ENCODE results near the gene STAG3. TPM values are rescaled to one million over a fixed set of nuclear protein-coding genes. Genes with fewer than 3 reads are reported as not detected.
A peak's percentile ranks its signal among the peaks of the same experiment; 100 is the strongest.

STAG3 gene
- total RNA-seq, 3 donors from 2014 or later = 3.3 to 5.8 (median 3.9) TPM

DNA sequence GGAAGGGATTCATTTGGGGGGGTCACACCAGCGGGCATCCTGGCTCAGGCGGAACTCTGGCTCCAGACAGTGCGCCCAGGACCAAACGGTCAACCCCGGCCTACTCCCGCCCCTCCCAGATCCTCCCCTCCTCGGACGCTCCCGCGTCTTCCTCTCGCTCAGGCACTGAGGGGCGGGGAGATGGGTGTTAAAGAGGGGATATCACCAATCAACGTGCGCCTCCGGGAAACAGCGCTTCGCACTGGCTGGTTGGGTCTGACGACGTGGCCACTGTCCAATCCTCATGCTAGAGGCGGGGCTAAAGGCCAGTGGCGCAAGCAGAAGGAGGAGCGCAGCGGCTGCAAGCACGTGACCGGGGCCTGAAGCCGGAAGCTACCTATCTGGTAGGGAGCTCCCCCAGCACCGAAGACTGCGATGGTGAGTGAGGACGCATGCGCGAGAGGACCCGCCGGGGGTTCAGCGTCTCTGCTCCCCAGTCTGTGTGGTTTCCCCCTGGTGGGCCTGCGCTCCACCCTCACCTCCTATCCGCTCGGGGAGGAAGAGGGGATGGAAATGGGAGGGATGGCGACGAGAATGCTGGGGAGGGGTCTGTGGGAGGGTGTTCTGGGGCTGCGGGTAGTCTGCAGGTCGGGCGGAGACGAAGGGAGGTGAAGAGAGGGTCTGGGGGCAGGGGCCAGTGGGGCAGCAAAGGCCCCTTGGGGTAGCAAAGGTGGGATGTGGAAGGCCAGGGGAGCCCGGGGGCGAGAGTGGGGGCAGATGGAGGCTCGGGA lies 29.0 kb upstream of the STAG3 start, which contains the start of gene LAMTOR4:
LAMTOR4 (plus strand) TSS at position 360 of the 770 bp plus-strand sequence; CDS start at position 415, 55 bp downstream.
- peaks cover 10% of the 10 kb centered on the region for H3K36me3 Mint-ChIP-seq (ENCODE audit: insufficient read depth)
- peak; percentile 96 for DNase-seq
- H3K9me3 Mint-ChIP-seq = no peaks in the 10 kb centered on the region
- peak; percentile 97 to 98 for ATAC-seq
- H3K4me3 Mint-ChIP-seq = peak within 1 kb of the TSS; percentile 99
- peaks cover 36% of the 10 kb centered on the region for H3K4me1 Mint-ChIP-seq (ENCODE audit: low read depth)
- no peaks in the 10 kb centered on the region for H3K27me3 Mint-ChIP-seq (ENCODE audit: low read depth)

GRCh38 chr7:100152404-100152803 lies 25.3 kb upstream of the STAG3 start:
- Mint-ChIP-seq H3K36me3 (ENCODE audit: insufficient read depth) (peaks cover 21% of the 10 kb centered on the region), H3K4me1 (ENCODE audit: low read depth) (peaks cover 58% of the 10 kb centered on the region), H3K27me3 (ENCODE audit: low read depth) (no peaks in the 10 kb centered on the region), H3K9me3 (no peaks in the 10 kb centered on the region), H3K4me3 (no peak overlapping the region)
- ATAC-seq = no peak
- DNase-seq = no peak

DNA sequence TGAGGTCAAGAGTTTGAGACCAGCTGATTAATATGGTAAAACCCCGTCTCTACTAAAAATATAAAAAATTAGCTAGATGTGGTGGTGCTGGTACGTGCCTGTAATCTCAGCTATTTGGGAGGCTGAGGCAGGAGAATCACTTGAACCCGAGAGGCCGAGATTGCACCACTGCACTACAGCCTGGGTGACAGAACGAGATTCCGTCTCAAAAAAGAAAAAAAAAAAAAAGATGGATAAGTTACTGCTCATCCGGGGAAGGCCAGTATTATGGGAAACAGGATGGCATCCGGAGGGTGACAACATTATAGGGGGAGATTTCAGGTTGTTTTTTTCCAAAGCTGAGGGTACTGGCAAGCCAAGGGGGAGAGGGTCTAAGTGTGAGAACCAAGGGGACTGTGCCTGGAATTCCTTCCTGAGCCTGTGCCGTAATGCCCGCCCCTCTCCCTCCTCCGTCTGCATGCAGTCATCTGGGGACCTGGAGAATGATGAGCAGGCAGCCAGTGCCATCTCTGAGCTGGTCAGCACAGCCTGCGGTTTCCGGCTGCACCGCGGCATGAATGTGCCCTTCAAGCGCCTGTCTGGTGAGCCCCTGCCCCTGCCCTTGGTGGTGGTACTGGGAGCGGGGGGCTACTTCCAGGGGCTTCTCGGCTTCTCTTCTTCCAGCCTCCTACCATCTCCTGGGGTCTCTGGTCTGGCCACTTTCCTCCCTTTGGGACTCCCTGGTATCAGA lies 24.6 kb upstream of the STAG3 start:
- H3K4me1 Mint-ChIP-seq (ENCODE audit: low read depth) = peaks cover 57% of the 10 kb centered on the region
- H3K36me3 Mint-ChIP-seq (ENCODE audit: insufficient read depth) = peaks cover 24% of the 10 kb centered on the region
- no peaks in the 10 kb centered on the region for H3K9me3 Mint-ChIP-seq
- H3K4me3 Mint-ChIP-seq = no peak overlapping the region
- no peaks in the 10 kb centered on the region for H3K27me3 Mint-ChIP-seq (ENCODE audit: low read depth)
- DNase-seq = no peak
- no peak for ATAC-seq

- ATAC-seq (no peak), DNase-seq (no peak)
- Mint-ChIP-seq H3K27me3 (ENCODE audit: low read depth) (no peaks in the 10 kb centered on the region), H3K4me1 (ENCODE audit: low read depth) (peaks cover 52% of the 10 kb centered on the region), H3K36me3 (ENCODE audit: insufficient read depth) (peaks cover 24% of the 10 kb centered on the region), H3K9me3 (no peaks in the 10 kb centered on the region), H3K4me3 (no peak overlapping the region)
Observed at GRCh38 chr7:100153708-100154535, 23.8 kb upstream of the STAG3 start.

DNA sequence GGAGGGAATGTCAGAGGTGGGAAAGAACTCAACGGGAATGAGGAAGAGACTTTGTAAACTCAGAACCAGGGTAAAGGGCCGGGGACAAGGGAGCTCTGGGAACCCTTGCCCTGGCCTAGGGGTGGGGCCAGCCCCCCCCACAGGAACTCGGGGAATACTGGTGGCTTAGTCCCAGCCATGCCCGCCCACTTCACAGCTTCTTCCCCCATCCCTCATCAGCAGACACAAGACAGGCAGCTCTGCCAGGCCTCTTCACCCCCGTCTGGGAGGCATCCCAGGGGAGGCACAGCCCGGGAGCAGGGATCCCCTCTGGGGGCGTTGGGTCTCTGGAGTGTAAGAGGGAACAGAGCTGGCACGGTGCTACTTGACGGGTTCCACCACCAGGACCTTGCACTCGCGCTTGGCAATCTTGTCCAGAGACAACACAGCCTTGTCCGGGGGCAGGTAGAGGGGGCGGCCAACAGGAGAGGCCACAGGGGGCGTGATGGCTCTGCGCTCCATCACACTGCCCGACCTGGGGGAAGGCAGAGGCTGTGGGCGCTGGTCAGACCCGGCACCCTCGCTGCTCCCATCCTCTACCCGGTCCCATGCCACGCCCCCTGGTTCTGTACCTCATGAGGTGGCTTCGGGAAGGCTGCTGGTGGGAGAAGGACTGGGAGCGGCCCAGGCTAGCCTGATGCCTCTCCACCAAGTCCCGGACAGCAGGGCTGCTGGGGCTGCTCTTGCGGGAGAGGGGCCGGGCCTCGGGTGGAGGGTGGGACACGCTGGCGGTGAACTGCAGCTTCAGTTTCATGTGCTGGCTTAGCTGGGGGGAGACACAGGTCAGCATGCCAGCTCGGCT lies 22.8 kb upstream of the STAG3 start:
- peaks cover 24% of the 10 kb centered on the region for H3K36me3 Mint-ChIP-seq (ENCODE audit: insufficient read depth)

GRCh38 chr7:100155553-100156317 lies 22.0 kb upstream of the STAG3 start:
- Mint-ChIP-seq H3K9me3 (no peaks in the 10 kb centered on the region), H3K4me1 (ENCODE audit: low read depth) (peaks cover 55% of the 10 kb centered on the region), H3K36me3 (ENCODE audit: insufficient read depth) (peaks cover 19% of the 10 kb centered on the region), H3K27me3 (ENCODE audit: low read depth) (no peaks in the 10 kb centered on the region), H3K4me3 (no peak overlapping the region)
- ATAC-seq (no peak), DNase-seq (no peak)

More for the DNA sequence above, 22.8 kb upstream of the STAG3 start:
- ATAC-seq (no peak), DNase-seq (no peak)
- H3K9me3 Mint-ChIP-seq = no peaks in the 10 kb centered on the region
- peaks cover 62% of the 10 kb centered on the region for H3K4me1 Mint-ChIP-seq (ENCODE audit: low read depth)
- H3K27me3 Mint-ChIP-seq (ENCODE audit: low read depth) = no peaks in the 10 kb centered on the region
- no peak overlapping the region for H3K4me3 Mint-ChIP-seq

- peaks cover 53% of the 10 kb centered on the region for H3K4me1 Mint-ChIP-seq (ENCODE audit: low read depth)
- ATAC-seq (peak; percentile 16 to 25), DNase-seq (no peak)
- peak overlapping the region; percentile 84 for H3K4me3 Mint-ChIP-seq
- H3K27me3 Mint-ChIP-seq (ENCODE audit: low read depth) = no peaks in the 10 kb centered on the region
- H3K9me3 Mint-ChIP-seq = no peaks in the 10 kb centered on the region
- peaks cover 19% of the 10 kb centered on the region for H3K36me3 Mint-ChIP-seq (ENCODE audit: insufficient read depth)
Observed at GRCh38 chr7:100156331-100157068, 21.2 kb upstream of the STAG3 start.

DNA sequence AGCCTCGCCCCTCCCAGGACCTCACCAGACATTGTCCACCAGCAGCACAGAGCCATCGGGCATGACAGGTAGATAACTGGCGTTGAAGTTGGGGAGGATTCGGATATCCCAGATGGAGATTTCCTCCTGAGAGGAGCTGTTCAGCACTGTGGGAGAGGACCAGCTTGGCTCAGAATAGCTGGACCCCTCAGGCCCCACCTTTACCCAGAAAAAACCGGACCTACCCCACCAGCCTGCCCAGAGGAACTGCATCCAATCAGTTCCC lies 20.7 kb upstream of the STAG3 start:
- ATAC-seq (no peak), DNase-seq (no peak)
- peak overlapping the region; percentile 84 for H3K4me3 Mint-ChIP-seq
- peaks cover 19% of the 10 kb centered on the region for H3K36me3 Mint-ChIP-seq (ENCODE audit: insufficient read depth)
- H3K9me3 Mint-ChIP-seq = no peaks in the 10 kb centered on the region
- no peaks in the 10 kb centered on the region for H3K27me3 Mint-ChIP-seq (ENCODE audit: low read depth)
- H3K4me1 Mint-ChIP-seq (ENCODE audit: low read depth) = peaks cover 51% of the 10 kb centered on the region

GRCh38 chr7:100157334-100158228 lies 20.1 kb upstream of the STAG3 start:
- peak overlapping the region; percentile 84 for H3K4me3 Mint-ChIP-seq
- peaks cover 15% of the 10 kb centered on the region for H3K36me3 Mint-ChIP-seq (ENCODE audit: insufficient read depth)
- ATAC-seq (peak in 1 of 2 donors; percentile 13), DNase-seq (no peak)
- no peaks in the 10 kb centered on the region for H3K27me3 Mint-ChIP-seq (ENCODE audit: low read depth)
- no peaks in the 10 kb centered on the region for H3K9me3 Mint-ChIP-seq
- peaks cover 46% of the 10 kb centered on the region for H3K4me1 Mint-ChIP-seq (ENCODE audit: low read depth)

DNA sequence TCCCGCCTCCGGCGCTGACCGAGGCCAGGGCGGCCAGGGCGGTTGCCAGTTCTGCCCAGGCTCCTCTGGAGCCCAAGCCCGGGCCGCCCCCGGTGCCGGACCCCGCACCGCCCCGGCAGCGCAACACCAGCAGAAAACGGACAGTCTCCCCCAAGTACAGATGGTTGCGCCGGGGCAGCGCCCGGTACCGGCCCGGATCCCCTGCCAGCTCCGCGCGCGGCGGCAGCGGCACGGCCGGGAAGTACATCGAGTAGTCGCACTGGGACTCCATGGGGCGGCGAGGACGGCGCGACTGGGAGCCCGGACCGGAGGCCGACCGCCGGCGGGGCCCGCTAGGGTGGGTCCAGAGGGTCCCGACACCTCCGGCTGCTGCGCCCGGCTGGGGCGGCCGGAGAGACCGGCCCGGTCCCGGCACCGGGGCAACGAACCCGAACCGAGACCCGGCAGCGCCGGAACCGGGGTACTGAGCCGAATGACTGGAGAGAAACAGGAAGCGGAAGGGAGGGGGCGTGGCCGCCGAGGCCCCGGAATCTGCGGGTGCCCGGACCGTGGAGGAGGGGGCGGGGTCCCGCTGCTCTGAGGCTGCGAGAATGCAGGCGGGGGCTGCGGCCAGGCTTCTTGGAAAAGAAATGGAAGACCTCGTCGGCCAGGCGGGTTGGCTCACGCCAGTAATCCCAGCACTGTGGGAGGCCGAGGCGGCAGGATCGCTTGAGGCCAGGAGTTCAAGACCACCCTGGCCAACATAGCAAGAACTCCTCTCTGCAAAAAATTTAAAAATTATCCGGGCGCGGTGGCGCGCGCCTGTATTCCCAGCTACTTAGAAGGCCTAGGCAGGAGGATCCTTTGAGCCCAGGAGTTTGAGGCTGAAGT lies 19.3 kb upstream of the STAG3 start, which contains the start of gene TRAPPC14:
TRAPPC14 (minus strand) TSS at position 495 of the 870 bp plus-strand sequence; CDS start at position 271, 224 bp downstream.
- Mint-ChIP-seq H3K36me3 (ENCODE audit: insufficient read depth) (peaks cover 14% of the 10 kb centered on the region), H3K4me1 (ENCODE audit: low read depth) (peaks cover 52% of the 10 kb centered on the region), H3K4me3 (peak within 1 kb of the TSS; percentile 84), H3K27me3 (ENCODE audit: low read depth) (no peaks in the 10 kb centered on the region), H3K9me3 (no peaks in the 10 kb centered on the region)
- DNase-seq (peak; percentile 89), ATAC-seq (peak; percentile 91 to 92)

DNA sequence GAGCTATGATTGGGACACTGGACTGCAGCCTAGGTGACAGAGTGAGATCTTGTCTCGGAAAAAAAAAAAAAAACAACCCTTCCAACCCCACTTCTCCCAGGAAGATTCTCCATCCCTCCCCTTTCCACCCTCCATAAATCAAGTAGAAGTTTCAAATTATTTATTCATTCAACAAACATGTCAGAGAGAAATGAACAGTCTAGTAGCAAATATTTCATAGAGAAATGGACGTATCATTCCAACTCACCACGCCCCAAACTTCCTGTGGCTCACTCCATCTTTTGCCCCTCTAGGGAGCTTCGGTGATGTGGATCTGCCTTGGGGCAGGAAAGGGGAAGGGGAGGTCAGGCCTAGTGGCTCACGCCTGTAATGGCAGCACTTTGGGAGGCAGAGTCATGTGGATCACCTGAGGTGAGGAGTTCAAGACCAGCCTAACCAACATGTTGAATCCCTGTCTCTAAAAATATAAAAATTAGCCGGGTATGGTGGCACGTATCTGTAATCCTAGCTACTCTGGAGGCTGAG lies 18.6 kb upstream of the STAG3 start:
- Mint-ChIP-seq H3K36me3 (ENCODE audit: insufficient read depth) (peaks cover 11% of the 10 kb centered on the region), H3K9me3 (no peaks in the 10 kb centered on the region), H3K27me3 (ENCODE audit: low read depth) (no peaks in the 10 kb centered on the region), H3K4me1 (ENCODE audit: low read depth) (peaks cover 59% of the 10 kb centered on the region), H3K4me3 (peak overlapping the region; percentile 81)
- ATAC-seq (no peak), DNase-seq (no peak)
